HepG2 (cell line): ENCODE data around the gene NT5C2. TPM values are rescaled to one million over a fixed set of nuclear protein-coding genes. Genes with fewer than 3 reads are reported as not detected.

Experiments
- DRAP1 ChIP-seq: IDR thresholded peaks from 2 replicates; pipeline ENCODE4 v1.6.1; 2016; ENCODE audit warnings: missing genetic modification reagents, missing compliant biosample characterization
- HOXA7 ChIP-seq: sonication (generic); formaldehyde crosslinking; IDR thresholded peaks from 2 replicates; pipeline ENCODE4 v1.8.1; 2022; ENCODE audit warnings: mild to moderate bottlenecking, missing genetic modification reagents, moderate library complexity
- HOXA9 ChIP-seq: sonication (generic); formaldehyde crosslinking; IDR thresholded peaks from 2 replicates; pipeline ENCODE4 v1.8.1; 2022; ENCODE audit warnings: missing genetic modification reagents, mild to moderate bottlenecking, moderate library complexity, borderline replicate concordance
- JUNB ChIP-seq: sonication (generic); formaldehyde crosslinking; IDR thresholded peaks from 2 replicates; pipeline ENCODE4 v1.8.0; 2022; ENCODE audit warnings: missing genetic modification reagents, mild to moderate bottlenecking, borderline replicate concordance
- NFRKB ChIP-seq: fragments of 450-650 bp; IDR thresholded peaks from 2 replicates; pipeline ENCODE4 v1.6.1; 2017
- TRIM24 ChIP-seq: sonication (generic); formaldehyde crosslinking; IDR thresholded peaks from 2 replicates; pipeline ENCODE4 v1.8.0; 2022; ENCODE audit warnings: mild to moderate bottlenecking, missing genetic modification reagents
- YY1 ChIP-seq: IDR thresholded peaks from 2 replicates; pipeline ENCODE4 v1.6.1; 2011; ENCODE audit warnings: low read length, low read depth, moderate library complexity, mild to moderate bottlenecking; ENCODE audit not compliant: insufficient read depth, insufficient replicate concordance
- ZBTB2 ChIP-seq: sonication (generic); formaldehyde crosslinking; IDR thresholded peaks from 2 replicates; pipeline ENCODE4 v1.8.0; 2022; ENCODE audit warnings: low read depth, missing genetic modification reagents
- ZNF24 ChIP-seq: fragments of 450-650 bp; IDR thresholded peaks from 2 replicates; pipeline ENCODE4 v1.6.1; 2017; ENCODE audit warnings: antibody characterized with exemption, mild to moderate bottlenecking
- ZNF382 ChIP-seq: sonication (generic); formaldehyde crosslinking; IDR thresholded peaks from 2 replicates; pipeline ENCODE4 v1.5.0; 2020; ENCODE audit warnings: missing genetic modification reagents, mild to moderate bottlenecking, borderline replicate concordance
- ZNF646 ChIP-seq: sonication (generic); formaldehyde crosslinking; IDR thresholded peaks from 2 replicates; pipeline ENCODE4 v1.9.0; 2021; ENCODE audit warnings: mild to moderate bottlenecking, missing genetic modification reagents
- ZNF841 ChIP-seq: sonication (generic); formaldehyde crosslinking; IDR thresholded peaks from 2 replicates; pipeline ENCODE4 v1.8.1; 2023; ENCODE audit warnings: missing genetic modification reagents, borderline replicate concordance
- ZSCAN21 ChIP-seq: sonication (generic); formaldehyde crosslinking; IDR thresholded peaks from 2 replicates; pipeline ENCODE4 v1.8.0; 2022; ENCODE audit warnings: mild to moderate bottlenecking, missing genetic modification reagents, moderate library complexity, borderline replicate concordance
- polyA plus RNA-seq, 8 experiments: library from polyadenylated mRNA; depleted of rRNA in 3 of 8; stranded (reverse) in 7 of 8; unstranded in 1 of 8; fragments of >200 nt; fragmentation: Illumina TruSeq in 4 of 8; extraction: Trizol in 4 of 8; gene quantifications; 2 replicates each; pipeline versions ENCODE4 v1.2.1 to v1.2.3, GENCODE V29; 2011 to 2016; ENCODE audit warnings: low read depth in 4 of 8, missing spikeins in 1 of 8, mixed read lengths in 1 of 8; ENCODE audit not compliant: insufficient read depth in 1 of 8
- total RNA-seq, 5 experiments: library from RNA; depleted of rRNA; stranded (reverse); fragments of >200 nt; fragmentation: Illumina TruSeq; extraction: Trizol; gene quantifications; 2 replicates each; pipeline ENCODE4 v1.2.3, GENCODE V29; 2016; ENCODE audit warnings: low read depth in 1 of 5
- TF ChIP-seq, protein P1 (sequence below): sonication (generic); formaldehyde crosslinking; IDR thresholded peaks from 2 replicates; pipeline ENCODE4 v1.8.0; 2022; ENCODE audit warnings: missing genetic modification reagents, mild to moderate bottlenecking, borderline replicate concordance
- TF ChIP-seq, protein P2 (sequence below): IDR thresholded peaks from 2 replicates; pipeline ENCODE4 v1.6.1; 2016; ENCODE audit warnings: missing compliant biosample characterization, missing genetic modification reagents, borderline replicate concordance

NT5C2 gene
- total and polyA plus RNA-seq, 2 of the 13 experiments (the other 11 are each of a cell fraction or from before 2014, with no cell fraction given): 40.6 to 55.2 TPM

- TF ChIP-seq, protein P1, sequence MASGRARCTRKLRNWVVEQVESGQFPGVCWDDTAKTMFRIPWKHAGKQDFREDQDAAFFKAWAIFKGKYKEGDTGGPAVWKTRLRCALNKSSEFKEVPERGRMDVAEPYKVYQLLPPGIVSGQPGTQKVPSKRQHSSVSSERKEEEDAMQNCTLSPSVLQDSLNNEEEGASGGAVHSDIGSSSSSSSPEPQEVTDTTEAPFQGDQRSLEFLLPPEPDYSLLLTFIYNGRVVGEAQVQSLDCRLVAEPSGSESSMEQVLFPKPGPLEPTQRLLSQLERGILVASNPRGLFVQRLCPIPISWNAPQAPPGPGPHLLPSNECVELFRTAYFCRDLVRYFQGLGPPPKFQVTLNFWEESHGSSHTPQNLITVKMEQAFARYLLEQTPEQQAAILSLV: no peak
- TF ChIP-seq JUNB (CRISPR knock-in tag): no peak
- no peak for TF ChIP-seq ZNF646
- TF ChIP-seq, protein P2, sequence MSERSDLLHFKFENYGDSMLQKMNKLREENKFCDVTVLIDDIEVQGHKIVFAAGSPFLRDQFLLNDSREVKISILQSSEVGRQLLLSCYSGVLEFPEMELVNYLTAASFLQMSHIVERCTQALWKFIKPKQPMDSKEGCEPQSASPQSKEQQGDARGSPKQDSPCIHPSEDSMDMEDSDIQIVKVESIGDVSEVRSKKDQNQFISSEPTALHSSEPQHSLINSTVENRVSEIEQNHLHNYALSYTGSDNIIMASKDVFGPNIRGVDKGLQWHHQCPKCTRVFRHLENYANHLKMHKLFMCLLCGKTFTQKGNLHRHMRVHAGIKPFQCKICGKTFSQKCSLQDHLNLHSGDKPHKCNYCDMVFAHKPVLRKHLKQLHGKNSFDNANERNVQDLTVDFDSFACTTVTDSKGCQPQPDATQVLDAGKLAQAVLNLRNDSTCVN: no peak
- no peak for TF ChIP-seq HOXA9 (CRISPR knock-in tag)
- no peak for TF ChIP-seq HOXA7 (CRISPR knock-in tag)
- no peak for TF ChIP-seq ZNF382 (CRISPR knock-in tag)
- TF ChIP-seq ZSCAN21: no peak
- TF ChIP-seq ZNF841 (CRISPR knock-in tag): no peak
- TF ChIP-seq TRIM24 (CRISPR knock-in tag): no peak
- no peak for TF ChIP-seq ZNF24
- no peak for TF ChIP-seq DRAP1 (CRISPR knock-in tag)
- no peak for TF ChIP-seq YY1
- no peak for TF ChIP-seq NFRKB
- no peak for TF ChIP-seq ZBTB2
These were observed 38.0 kb upstream of the NT5C2 start (continued) for GRCh38 chr10:103231047-103231551.
